T1000 (cell line): Measurements from ENCODE around the gene MED14.
"Not testable (repeated sequence)": the region's sequence is repeated elsewhere in the genome, so short reads cannot be mapped to it uniquely, and the experiment has no call there.

Experiments
- DNase-seq: peaks from one replicate; lab custom pipeline; 2025; ENCODE audit warnings: mixed read lengths; lab: John Stamatoyannopoulos, UW

Gene MED14

DNA sequence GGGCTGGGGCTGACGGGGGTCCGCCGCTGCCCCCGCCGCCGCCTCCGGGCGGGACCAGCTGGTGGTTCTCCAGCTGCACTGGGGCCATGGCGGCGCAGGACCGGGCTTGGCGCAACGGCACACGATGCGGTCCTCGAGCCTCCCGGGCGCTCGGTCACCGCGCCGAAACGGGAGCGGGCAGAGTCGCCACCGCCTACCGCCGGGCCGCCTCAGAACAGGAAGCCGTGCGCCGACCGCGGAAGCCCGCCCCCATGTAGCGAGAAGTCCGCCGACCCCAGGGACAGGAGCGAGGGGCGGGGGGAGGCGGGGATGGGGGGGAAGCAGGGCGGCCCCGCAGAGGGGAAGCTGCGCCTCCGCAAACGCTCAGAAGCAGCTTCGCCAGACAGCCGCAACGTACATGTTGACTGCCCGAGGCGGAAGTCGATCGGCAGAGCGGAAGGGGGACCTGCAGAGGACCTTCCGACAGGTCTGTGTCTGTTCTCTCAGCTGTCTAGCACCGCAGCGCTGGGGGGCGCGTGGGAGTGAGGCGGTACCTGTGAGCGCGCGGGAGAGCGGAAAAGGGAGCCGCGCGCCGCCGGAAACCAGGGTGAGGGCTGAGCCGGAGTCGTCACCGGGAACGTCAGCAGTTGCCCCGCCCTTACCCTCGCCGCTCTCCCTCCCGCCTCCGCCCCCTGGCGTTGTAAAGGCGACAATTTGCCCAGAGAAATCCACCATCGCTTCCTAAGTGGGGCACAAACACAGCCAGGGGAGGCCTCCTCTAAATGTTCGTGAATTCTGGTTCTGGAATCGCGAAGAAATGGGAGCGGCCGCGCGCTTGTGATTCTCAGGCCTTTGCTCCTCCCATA is at the start of gene MED14:
Gene MED14 (minus strand): TSS at position 218 of the 845 bp plus-strand sequence. CDS start 130 bp downstream, at position 88.
- peak; percentile 55 for DNase-seq

DNA sequence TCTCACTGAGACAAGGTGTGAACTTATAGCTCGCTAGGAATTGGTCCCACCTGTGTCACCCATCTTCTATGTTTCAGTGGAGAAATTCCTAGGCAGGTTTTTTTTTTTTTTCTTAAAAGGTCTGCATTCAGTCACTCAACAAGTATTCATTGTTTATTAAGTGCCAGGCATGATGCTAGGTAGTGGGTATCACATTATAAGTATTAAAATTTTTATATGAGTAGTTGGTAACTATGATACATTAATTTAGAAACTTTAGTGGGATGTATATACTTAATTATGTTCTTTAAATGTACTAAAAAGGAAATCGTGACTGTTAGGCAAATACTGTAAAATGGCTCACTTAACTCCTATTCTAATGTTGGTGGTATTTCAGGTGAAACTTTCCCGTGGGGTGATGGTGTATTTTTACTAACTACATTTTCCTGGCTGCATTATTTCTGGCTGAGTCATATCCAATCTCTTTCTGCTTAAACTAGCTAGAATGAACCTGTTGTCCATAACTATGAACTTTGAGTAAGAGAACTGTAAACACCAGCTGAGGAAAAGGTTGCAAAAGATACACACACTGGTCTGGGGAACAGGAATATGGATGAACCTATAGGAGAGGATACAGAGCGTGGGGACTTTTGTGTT is 49.3 kb upstream of the MED14 start:
- DNase-seq: no peak

DNA sequence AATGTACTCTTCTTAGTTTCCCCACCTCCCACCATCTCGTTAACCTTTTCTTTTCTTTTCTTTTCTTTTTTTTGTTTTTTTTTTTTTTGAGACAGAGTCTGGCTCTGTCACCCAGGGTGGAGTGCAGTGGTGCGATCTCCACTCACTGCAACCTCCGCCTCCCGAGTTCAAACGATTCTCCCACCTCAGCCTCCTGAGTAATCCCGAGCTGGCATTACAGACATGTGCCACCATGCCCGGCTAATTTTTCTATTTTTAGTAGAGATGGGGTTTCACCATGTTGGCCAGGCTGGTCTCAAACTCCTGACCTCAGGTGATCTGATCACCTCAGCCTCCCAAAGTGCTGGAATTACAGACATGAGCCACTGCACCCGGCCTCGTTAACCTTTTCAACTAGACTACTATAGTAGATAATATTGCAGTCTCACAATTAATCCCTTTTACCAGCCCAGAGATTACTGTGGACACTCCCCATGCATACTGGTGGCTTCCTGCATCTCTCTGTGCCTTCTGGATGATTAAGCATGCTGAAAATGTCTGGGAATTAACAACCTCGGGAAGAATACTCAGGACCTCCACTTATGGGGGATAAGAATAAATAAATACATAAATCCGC is 47.4 kb upstream of the MED14 start:
- DNase-seq: not testable (repeated sequence)

DNA sequence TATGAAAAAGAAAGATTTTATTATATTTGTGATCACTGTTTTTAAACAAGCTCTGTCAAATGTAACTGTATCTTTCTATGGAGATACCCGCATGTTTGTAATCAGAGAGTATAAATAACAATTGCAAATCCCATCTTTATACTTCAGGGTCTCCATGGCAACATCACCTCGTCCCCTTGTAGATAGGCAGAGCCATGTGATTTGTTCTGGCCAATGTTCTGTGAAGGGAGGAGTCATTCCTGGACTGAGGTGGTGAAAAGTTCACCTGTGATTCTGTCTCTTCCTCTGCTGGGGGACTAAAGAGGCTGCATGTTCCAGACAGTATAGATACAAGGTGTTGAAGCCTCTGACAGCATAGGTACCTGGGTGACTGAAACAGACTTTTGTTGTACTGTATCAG is 45.6 kb upstream of the MED14 start:
- no peak for DNase-seq

DNA sequence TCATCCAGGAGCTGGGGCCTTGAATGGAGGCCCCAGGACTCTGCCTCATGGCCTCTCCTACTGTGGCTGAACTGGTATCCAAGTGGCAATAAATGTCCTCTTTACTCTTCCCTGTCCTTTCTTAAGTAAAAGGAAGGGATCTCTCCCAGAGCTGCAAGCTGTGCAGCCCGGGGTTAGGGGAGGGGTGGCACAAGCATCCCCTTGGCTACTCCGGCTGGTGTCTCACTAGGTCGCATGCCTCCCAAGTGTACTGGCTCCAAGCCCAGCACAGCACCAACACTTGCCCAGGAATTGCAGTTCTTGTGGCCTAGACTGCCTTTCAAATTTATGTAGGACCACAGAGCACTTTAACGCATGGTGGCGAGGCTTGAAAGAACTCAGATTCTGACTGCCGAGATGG is 44.7 kb upstream of the MED14 start:
- DNase-seq: no peak

DNA sequence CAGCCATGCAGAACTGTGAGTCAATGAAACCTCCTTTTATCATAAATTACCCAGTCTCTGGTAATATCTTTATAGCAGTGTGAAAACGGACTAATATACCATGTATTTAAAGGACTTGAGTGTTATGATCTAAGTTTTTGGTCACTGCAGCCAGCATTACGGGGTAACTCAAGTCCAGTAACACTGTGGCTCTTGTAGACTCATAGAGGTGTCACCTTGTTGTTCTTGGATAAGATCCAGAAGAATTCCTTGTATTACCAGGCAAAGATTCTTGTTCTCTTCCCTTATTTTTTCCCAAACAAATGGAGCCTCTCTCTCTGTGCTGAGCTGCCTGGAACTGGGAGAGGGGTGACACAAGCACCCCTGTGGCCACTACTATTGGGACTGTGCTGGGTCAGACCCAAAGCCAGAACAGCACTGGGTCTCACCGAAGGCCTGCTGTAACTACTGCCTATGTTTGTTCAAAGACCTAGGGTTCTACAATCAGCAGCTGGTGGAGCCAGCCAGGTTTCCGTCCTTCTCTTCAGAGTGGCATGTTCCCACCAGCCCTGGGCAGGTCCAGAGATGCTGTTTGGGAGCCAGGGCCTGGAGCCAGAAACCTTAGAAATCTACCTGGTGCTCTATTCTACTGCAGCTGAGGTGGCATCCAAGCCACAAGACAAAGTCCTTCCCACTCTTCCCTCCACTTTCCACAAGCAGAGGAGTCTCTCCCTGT is 43.7 kb upstream of the MED14 start:
- DNase-seq: peak; percentile 0

DNA sequence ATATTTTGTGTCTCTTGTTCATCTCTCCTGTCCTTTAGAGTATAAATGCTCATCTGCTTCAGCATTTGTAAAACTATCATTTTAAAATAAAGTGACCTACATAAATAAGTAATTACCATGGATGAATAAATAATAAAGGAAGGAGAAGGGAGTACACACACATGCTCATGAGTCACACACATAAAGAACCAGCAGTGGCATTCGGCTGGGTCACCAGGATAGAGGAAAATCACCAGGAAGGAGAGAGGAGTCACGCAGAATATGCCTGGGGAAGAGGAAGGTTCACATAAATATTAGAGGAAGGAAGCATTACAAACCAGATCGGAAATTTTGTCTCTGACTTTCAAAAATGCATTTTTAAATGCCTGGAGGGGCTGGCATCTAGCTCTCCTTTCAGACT is 38.5 kb upstream of the MED14 start:
- DNase-seq: peak; percentile 1

DNA sequence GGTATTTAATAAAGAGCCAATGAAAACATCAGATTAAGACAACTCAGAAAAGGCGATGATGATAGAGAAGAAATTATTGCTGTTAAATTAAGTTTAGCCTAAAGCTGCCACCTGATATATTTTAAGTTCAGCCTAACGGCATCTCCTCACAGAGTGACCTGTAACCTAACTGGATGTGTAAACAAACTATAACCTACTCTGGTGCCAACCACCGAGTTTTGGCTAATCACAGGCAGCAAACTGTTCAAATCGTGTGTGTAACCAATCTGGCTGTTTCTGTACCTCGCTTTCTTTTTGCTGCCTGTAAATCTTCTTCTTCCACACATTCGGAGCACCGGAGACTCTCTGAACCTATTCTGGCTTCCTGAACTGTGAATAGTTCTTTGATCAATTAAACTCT is 37.8 kb upstream of the MED14 start:
- DNase-seq: no peak

DNA sequence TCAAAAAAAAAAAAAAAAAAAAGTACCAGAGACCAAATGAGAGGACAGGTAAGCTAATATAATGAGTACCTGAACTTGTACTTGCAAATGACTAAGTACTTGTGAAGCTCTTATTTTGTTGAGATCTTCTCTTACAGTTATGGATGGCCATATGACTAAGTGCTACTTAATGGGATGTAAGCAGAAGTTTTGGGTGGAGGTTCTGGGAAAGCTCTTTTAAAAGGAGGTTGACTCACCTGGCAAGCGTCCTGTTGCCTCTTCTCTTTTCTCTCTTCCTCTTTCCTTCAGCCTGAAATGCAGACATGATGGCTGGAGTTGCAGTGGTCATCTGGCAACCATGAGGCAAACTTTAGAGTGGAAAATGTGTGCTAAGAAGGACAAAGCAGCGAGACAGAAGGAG is 36.9 kb upstream of the MED14 start:
- DNase-seq: peak; percentile 1

DNA sequence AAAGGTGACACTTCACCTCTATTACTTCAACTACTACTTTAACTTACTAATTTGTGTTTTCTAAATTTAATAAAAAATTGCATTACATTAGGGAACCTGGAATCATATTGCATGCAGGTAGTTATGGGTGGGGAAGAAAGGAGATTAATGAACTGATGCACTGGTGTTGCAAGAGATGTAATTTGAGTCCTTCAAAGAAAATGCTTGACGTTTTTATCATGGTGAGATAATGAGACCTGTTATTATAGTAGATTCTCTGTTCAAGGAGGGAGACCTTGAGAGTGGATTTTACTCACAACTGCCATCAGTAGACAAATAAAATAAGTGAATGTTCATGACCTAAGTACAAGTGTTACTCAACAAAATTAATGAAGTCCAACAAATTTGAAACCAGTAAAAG is 26.4 kb upstream of the MED14 start:
- DNase-seq: no peak

DNA sequence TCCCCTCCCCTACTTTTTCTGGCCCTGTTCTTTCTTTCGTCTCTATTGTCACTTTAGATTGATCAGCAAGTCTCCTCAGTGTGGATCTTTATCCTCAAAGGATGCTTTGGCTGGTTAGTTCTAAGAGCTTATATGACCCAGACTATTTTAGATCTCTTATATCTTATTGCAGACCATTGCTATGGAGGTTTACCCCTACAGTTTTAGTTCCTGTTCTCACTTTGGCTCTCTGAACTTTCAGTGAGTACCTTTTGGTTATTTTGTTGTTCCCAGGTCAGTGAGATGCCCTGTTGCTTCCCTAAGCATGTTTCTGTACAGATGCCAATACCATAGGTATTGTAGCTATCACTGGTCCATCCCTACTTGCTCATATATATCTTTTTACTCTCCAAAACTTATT is 24.0 kb upstream of the MED14 start:
- no peak for DNase-seq

DNA sequence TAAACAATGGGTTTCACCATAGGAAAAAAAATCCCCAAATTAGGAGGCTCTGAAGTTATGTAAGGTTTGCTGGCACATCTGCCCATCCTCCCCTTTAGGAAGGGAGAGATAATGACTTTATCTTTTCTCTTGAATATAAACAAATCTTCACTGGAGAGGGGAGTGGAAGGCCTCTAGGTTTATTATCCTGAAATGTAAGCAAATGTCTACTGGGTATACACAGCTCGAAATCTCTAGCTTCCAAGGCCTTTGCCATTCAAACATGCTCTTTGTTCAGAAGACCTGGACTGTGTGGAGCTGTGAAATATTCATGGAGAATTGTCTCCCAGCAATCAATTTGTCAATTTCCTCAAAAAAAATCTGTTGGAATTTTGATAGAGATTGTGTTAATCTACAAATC is 21.7 kb upstream of the MED14 start:
- no peak for DNase-seq

DNA sequence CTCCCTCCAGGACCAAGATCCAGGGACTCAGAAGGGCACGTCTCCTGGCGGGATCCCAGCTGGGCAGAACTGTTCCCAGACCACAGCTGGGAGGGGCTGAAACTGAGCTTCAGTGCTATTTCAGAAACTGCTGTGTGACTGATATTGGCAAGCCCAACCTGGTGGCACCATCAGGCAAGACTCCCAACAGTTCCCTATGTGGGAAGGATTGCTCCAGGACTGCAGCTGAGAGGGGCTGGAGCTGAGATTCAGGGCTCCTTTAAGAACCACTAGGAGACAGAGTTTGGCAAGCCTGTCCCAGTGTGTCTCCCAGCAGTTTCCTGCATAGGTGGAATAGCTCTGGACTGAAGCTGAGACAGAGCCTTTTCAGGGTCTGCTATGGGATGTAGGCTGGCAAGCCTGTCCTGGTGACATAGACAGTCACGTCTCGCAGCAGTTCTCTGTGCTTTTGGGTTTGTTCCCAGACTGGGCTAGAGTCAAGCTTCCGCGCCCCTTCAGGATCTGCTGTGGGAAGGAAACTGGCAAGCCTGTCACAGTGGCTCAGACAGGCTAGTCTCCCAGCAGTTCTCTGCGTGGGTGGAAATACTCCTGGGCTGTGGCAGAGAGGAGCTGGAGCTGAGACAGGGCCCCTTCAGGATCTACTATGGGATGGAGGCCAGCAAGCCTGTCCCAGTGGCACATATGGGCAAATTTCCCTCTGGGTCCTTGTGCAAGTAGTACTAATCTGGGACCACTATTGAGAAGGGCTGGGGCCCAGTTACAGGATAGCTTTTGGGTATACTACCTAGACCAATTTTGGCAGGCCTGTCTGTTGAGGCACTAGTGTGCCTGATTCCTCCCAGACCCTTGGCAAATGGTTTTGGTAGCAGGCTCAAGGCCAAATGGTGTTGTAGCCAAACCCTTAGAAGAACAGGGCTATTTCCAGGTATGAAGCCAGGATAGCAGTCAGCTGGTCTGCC is 20.2 kb upstream of the MED14 start:
- no peak for DNase-seq

DNA sequence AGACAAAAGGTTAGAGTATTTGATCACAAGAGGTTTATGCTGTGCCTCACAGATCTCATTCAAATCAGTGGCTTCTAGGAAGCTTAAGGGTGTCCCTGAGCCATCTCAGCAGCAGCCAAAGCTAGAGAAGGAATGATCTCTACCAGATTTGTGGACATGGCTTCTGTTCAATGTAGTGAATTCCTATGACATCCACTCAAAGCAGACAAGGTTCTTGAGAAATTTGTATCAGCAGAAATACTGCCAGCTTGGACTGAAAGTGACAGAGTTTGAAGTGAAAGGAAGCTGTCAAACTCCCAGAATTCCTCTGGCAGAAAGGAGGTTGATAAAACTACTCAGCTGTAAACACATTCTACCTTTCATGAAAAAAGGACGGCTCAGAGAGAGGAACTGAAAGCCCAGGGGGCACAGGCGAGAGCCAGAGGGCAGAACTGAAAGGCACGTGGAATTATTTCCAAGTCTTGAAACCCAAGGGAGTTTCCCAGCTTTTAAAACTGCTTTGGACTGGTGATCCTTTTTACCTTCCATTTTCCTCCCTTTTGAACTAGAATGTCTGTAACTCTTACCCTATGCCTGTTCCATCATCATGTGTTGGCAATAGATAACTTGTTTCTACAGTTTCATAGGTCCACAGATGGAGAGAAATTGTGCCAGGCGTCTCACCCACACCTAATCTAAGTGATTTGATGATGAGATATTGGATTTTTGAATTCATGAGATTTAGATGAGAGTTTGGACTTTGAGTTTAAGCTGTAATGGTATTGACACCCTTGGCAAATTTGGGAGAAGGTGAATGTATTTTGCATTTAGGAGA is 14.5 kb upstream of the MED14 start:
- no peak for DNase-seq

DNA sequence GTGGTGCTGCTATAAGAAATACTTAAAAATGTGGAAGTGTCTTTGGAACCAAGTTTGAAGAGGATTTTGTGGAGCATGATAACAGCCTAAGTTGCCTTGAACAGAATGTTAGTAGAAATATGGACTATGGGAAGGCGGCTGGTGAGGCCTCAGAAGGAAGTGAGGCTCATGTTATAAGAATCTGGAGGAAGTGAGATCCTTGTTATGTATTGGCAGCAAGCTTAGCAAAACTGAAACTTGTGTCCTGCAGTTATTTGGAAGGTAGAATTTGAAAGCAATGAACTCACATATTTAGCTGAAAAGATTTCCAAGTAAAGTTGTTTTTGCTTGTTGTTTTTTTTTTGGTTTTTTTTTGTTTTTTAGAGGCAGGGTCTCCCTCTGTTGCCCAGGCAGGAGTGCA is 13.6 kb upstream of the MED14 start:
- no peak for DNase-seq

DNA sequence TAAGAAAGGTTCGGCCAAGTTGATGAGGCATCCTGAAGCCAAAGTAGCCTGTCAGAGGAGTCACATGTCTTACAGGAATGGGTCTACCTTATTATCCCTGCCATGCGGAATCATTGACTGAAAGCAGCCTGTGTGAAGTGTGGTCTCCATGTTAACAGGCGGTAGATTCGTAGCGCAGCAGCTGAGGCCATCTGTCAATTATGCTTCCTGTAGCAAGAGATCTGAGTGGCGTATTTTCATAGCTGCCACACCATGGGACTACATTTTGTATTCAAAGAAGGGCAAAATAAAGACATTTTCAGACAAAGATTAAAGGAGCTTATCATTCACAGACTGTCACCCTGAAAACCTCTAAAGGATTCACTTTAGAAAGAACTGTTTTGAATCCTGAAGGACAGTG is 11.2 kb upstream of the MED14 start:
- DNase-seq: no peak

DNA sequence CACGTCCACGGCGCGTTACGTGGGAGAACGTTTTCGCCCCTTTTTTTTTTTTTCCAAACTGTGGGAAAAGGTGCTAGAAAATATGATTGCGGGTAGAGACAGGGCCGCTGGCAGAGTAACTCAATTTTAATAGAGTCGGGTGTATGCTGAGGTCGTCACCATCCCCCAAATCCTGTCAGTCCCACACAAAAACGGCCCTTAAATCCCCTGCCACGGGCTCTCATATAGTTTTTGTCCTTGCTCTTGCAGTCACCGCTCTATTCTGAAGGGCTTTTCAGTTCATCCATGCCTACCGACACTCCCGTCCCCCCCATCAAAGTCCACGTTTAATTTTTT is 796 bp upstream of the MED14 start:
- no peak for DNase-seq

DNA sequence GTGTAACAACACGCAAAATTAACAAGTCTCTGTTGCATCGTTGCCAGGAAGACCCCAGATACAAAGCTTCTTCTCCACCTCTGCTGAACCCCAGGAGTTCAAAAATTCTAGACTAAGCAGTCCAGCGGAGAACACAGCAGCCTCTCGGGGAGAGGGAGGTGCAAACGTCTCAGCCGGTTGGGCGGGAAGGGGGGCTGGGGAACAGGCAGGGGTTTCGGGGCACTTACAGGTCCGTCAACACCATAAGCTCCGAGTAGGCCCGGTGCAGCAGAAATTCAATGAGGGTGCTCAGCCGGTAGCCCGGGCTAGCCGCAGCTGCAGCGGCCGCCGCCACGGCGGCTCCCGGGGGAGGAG is 394 bp downstream of the MED14 start:
- no peak for DNase-seq

DNA sequence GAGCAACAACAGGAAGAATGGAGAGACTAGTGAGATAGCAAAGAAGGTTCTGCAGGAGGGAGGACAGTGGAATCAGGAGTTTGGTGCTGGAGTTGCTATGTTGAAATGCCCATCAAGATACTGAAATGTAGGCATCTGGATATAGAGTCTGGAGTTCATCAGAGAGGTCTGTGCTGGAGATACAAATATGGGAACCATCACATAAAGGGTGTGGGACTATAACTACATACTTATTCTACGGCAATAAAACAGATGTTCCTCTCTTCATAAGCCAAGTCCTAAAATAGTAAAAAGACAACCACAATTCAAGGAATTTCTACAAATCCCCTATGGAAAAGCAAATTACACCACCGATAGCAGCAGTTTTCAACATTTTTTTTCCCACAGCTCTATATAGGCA is 1.6 kb downstream of the MED14 start:
- DNase-seq: no peak

DNA sequence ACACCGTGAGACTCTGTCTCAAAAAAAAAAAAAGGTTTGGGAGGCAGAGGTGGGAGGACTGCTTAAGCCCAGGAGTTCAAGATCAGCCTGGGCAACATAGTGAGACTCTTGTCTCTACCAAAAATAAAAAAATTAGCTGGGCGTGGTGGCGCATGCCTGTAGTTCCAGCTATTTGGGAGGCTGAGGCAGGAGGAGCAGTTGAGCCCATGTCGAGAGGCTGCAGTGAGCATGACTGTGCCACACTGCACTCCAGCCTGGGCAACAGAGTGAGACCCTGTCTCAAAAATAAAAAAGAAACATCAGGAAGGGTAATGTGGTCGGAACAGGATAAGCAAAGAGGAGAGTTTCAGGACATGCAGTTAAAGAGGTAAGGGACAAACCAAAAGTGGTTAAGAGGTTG is 2.8 kb downstream of the MED14 start:
- not testable (repeated sequence) for DNase-seq
